Measurements from ENCODE around the gene MTURN.

The MTURN gene

DNA sequence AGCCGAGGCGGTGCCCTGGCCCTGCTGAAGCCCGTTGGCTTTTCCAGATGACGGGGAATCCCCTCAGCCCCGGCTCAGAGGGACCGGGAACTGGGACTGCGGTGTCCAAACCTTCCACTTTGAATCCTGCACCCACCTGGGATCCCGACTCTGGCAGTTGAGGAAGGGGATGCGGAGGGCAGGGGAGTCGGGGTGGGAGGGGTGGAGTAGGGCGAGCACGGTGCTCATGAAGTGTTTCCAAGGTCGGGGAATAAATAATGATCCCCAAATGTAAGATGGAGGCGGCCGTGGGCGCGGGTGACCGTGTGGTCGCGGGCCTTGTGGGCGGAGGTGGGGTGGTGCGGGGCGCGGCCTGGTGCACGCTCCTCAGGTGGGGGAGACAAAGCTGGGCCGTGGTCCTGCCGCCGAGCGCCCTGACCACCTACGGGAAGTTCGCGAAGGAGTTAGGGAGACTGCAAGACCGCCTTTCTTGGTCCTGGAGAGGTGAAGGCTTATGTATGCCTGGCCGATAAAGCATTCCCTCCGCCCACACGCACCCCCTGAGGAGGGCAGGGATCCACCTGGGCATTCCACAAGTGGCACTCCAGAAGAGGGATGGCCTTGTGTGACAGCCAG is 1.4 kb downstream of the MTURN start:
- DNase-seq (ENCODE audit: low read depth): no peak

DNA sequence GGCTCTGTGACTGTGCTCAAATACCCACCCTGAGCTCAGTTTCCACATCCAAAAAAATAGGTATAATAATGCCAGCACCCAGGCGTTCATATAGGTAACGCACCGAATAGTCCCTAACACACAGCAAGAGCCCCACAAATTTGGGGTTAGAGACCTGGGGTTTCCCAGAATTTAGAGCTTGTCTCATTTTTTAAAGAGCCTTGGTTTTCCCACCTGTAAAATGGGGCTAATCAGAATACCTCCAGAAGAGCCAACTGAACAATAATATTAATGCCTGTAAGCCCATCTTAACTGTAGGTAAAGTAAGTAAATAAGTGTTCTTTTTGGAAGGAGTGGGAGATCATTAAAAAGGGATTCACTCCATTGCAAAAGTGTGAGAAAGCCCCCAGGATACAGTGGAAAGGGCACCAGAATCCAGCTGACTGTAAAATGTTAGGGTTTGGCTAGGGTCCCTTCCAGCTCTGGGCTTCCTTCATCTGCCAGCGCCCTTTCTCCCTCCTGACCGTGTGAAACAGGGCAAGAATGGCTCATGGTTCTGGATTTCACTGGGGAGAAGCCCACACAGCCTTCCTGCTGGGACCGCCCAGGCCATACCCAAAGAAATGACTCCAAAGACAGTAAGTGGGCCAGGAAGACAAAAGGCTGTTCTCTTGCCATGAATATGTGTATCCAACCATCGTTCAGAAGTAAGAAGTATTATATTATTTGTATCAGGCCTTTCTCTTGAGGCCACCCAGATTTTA is 2.1 kb downstream of the MTURN start:
- no peak for DNase-seq (ENCODE audit: low read depth)

DNA sequence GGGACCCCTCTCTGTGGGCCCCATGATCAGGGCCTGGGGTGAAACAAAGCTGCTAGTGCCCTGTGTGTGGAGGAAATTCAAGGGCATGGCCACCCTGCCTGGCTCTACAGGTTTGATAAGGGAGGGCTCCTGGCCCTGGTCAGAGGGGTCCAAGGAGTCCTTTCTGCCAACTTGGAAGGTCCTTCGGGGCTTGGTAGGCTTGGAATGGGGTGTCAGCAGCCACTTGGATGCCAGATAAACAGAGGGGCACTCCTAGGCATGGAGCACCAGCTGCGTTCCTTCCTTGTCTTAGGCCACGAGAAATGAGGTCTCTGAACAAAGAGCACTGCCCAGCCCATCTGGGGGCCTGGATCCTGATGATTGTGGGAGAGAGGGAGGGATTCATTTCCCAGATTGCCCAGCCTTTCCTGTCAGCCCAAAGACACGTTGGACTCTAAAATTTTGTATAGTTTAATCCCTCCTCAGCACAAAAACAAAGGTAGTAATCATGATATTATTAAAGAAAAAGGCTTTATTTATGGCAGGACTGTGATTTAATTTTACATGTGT is 5.1 kb downstream of the MTURN start:
- DNase-seq (ENCODE audit: low read depth): no peak

DNA sequence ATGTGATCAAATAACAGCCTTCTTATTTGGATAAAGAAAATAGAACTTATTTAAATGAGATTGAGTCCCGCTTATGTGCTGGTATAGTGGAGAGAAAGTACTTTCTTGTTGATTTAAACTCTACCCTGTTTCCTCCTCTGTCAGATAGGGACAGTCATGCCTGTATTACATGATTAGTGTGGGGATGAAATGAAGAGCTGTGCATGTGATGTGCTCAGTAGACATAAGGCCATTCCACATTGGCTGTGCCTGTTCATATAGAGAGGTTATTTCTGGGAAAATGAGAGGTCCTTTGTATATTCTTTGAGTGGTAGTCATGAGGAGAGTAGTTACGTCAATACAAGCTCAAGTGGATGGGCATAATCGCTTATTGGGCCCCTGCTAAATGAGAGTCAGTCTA is 5.7 kb downstream of the MTURN start:
- DNase-seq (ENCODE audit: low read depth): no peak

DNA sequence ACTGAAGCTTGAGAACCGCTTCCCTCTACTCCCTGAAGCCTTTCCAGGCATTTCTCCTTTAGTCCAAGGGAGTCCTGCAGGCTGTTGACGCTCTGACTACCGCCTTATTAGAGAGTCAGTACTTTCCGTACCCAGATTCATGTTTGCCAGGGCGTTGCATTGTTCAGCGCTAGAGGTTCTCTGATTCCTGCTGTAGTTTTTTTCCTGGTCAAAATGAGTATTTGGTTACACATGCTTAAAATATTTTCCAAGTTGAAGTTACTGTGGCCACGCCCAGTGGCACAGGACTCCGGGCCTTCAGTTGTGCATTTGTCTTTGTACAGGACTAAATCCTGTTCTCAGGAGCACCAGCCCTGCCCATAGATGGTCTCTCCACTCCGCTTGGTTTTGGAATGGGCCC is 7.9 kb downstream of the MTURN start:
- no peak for DNase-seq (ENCODE audit: low read depth)

DNA sequence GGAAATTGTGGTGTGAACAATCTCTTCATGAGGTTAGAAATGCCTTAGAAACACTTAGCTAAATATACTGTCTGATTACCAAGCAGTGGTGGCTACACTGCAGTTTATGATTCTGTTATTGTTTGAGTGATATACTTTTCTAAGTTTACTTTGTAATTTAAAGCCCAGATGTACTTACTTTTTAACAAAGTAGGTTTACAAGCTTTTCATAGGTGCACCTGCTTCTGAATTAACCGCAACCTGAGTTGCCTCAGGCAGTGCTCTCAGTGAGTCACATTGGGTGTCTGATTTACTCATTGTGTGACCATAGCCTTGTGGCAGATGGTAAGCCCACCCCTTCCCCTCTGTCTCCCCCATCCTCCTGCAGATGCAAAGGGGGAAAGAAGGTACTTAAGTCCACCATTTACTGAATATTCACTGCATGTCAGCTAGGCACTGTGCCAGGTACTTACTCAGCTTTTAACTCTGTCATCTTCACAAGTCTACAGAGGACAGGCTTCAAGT is 9.0 kb downstream of the MTURN start:
- DNase-seq (ENCODE audit: low read depth): no peak

DNA sequence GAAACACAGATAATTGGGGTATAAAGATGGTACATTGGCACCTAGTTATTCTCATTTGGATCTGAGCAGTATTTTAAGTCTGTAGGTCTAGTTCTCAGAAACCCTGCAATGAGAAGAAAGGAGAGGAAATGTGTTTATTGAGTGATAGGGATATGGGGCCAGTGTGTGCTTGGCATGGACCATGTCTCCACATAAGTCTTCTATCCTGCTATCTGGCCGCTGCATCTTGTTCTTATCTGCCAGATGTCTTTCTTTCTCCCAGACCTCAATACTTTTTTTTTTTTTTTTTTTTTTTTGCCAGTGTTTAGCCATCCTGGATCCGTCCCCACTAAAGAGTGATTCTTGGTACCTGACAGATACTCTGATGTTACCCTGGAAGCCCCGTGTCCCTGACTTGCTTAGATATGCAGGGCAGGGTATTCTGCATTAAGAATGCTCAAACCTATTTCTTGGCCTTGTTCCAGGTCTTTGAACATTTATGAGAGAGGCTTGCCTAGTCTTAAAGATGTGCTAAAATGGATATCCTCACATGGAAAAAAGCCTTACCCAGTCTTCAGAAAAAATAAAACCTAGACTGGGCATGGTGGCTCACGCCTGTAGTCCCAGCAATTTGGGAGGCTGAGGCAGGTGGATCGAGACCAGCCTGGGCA is 10.0 kb downstream of the MTURN start:
- DNase-seq (ENCODE audit: low read depth): no peak

DNA sequence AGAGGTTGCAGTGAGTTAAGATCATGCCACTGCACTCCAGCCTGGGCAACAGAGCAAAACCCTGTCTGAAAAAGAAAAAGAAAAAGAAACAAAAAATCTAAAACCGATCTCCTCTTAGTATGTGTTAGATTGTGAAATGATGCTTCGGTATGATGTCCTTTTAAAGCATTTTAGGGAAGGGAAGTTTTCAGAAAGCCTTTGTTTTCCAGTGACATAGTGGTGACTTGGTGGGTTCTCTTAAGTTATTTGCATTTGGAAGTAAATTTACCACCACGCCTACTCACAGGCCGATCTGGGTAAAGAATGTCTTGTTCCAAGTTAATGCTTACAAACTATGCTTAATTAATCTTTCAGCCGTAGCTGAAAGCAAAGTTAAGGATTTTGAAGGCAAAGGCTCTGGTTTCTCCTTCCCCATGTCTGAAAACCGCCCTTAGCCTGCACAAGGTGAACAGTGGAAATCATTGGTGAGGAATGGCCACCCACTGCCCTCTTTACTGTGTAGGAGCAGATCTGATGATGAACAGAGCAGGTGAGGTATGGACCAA is 10.7 kb downstream of the MTURN start:
- no peak for DNase-seq (ENCODE audit: low read depth)

DNA sequence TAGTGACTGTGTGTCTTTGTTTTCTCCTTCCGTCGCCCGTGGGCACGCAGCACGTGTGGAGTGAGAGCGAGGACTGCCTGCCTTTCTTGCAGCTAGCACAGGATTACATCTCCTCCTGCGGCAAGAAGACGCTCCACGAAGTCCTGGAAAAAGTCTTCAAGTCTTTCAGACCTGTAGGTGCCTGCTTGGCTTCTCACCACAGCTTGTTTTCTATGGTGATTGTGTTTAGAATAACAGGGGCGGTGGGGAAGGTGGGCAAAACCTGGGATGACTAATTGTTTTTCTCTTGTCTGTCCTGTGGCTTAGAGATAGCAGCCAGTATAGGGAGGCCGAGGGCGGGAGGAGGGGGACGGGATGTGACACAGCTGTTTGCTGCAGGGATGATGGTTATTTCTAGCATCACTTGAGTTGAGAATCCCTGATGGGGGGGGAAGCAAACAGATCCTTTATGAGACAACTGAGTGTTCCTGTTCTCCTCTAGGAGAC is 11.4 kb downstream of the MTURN start:
- DNase-seq (ENCODE audit: low read depth): no peak

DNA sequence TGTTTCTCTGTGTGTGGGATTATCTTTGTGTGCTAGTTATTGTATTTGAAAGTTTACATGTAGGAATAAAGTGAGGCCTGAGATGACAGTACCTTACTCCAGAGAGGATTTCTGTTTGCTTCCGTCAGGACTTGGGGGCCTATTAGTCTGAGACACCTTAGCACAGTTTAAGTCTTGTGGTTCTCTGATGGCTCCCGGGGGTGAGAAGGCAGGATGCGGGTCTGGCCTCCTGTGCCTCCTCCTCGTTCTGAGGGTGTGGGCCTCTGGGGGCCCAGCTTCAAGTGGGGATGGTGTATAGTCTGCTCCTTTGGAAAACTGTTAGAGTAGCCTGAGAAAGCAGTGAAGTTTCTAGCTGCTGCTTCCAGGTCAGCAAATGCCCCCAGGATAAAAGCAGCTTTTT is 12.4 kb downstream of the MTURN start:
- DNase-seq (ENCODE audit: low read depth): no peak

DNA sequence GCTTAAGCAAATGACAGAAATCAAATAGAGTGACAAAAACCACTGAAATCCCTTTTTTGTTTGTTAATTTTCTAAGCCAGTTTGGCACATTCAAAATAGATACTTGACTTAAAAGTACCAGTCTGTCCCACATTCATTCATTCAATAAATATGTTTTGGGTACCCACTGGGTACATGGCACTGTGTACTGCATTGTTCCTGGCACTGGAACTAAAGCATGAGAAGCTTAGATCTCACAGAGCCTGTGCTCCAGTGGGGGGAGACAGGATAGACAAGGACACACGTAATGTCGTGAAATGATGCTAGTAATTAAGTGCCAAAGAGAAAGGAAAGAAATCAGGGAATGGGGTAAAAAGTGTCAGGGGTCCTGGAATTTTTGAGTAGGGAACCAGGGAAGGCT is 13.0 kb downstream of the MTURN start:
- DNase-seq (ENCODE audit: low read depth): no peak

DNA sequence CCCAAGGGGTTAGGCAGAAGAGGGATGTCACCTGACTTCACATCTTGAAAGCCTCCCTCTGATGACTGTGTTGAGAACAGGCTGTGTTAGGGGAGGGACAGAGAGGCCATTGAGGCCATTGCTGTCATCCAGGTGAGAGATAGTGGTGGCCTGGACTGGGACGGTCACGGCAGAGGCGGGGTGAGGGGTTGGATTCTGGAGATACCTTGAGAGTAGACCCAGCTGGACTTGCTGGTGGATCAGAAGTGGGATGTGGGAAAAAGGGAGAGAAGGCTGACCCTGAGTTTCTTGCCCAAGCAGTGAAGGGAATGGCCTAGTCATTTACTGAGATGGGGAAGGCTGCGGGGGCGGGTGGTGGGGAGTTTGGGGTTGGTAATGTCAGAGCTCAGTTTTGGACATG is 13.6 kb downstream of the MTURN start:
- DNase-seq (ENCODE audit: low read depth): no peak

DNA sequence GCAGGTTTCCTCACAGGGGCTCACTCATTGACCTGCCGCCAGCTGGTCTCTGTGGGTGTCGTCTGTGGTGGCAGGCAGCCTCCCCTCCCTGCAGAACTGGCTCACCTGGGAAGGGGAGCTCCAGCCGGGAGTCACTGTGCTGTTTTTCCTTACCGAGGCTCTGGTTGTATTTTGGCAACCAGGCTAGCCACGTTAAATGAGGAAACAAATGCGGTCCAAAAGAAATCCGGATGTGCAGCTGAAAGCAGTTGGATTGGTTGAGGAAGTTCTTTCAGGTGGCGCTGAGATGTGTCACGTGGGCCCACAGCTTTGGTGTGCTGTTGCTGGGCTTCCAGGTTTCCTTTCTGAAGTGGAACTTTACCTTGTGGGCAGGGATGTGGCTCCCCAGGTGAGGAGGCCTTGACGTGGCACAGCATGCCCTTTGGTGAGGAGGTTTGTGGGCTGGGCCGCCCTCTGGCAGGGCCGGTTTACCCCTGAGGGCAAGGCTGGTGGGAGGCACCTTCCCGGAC is 14.2 kb downstream of the MTURN start:
- no peak for DNase-seq (ENCODE audit: low read depth)

DNA sequence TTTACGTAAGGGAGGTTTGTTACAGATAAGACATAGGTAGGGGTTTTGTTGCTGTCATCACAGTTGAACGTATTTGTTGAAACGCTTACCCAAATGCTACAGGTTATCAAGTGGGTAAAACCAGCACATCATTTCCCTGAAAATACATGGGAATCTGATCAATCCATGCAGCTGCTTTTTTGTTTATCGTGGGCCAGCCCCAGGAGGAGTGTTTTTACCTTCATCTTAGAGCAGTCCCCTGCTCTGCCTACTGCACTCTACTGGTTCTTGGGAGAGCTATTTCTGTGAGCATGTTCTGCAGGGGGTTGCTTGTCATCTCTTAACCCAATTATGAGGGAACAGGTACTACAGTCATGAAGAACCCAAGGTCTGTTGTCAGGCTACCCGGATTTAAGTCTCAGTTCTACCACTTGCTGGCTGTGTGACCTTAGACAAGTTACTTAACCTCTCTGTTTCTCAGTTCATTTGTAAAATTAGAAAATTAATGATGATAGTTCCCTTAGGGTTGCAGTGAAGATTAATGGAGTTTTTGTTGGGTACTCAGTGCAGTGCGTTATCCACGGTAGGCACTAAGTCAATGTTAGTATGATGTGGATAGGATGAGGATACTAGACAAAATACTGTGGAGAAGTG is 15.0 kb downstream of the MTURN start:
- no peak for DNase-seq (ENCODE audit: low read depth)

DNA sequence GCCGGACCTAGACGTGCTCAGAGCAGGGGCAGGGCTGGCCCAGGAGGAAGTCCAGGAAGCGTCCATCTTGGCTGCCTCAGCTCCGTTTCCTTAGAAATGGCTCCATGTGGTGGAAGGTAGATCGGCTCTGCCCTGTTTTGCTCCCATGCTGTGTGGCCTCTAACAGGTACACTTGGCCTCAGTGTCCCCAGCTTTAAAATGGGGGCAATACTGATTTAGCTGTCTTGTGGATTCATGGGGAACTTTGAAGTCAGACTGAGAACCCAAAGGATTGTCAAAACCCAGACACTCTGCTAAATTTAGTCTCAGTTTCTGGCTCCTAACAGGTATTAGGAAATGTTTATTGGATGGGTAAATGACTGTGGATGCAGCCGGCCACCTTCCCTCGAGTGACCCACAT is 15.9 kb downstream of the MTURN start:
- no peak for DNase-seq (ENCODE audit: low read depth)

DNA sequence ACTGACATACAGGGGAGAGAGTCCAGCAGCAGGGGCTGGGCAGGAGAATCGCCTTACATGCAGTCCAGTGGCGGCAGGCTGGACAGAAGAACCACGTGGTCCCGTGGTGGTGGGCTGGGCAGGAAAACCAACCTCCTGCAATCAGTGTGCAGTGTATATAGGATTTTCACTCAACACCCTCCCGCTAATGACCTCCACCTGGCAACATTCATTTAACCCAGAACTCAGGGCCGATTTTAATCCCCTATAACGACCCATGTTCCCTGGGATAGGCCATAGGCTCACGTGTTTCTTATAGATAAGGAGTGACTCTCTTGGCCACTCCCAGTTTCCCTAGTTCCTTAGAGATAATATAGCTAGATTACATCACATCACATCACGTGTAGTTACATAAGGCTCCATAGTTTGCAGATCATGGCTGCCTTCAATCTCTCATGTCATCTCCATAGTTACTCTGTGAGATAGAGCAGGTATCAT is 19.4 kb downstream of the MTURN start:
- no peak for DNase-seq (ENCODE audit: low read depth)

DNA sequence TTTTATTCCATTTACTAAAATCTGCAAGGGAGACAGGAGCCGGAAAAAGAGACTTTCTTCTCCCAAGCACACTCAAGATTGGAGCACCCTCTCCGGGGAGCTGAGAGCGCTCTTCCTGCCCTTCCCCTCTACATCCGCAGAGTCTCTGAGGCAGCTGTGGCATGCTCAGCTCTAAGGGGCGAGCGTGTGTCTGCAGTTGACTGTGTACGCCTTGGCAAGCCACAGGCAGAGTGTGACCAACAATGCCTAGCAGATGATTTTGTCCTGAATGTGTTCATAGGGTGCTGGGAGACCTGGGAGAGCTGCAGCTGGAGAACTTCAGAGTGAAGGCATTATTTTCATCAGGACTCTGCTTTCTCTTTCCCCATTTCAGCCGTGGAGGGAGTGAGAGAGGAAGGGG is 20.7 kb downstream of the MTURN start:
- no peak for DNase-seq (ENCODE audit: low read depth)

DNA sequence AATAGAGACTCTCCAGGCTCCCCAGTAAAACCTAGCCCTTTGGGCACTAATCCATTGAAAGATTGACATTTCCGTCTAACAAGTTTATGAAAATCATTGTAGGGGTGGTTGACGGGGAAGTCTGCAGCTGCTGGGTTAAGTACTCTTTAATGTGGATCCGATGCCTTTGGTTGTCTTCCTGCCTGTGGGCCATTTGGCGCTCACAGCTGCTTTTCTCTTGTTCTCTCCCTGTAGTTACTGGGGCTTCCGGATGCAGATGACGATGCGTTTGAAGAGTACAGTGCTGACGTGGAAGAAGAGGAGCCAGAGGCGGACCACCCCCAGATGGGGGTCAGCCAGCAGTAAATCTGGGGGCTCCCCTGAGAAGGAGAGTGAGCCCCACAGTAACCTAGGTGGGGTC is 22.4 kb downstream of the MTURN start:
- DNase-seq (ENCODE audit: low read depth): no peak

DNA sequence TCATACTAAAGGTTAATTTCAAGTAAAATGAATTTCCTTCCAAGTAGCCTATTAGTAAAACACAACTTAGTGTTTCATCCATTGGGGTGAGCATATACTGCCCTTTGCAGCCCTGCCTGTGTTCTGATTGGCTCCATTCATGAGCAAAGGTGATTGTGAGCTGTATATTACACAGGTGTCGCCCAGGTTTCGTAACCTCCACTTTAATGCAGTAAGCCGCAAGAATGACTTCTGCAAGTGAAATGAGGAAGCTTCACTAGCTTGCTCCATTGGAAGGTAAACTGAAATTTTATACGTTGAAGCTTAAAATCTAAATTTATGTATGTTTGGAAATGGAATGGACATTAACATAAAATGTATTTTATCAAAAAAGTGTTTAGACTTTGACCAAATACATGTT is 24.4 kb downstream of the MTURN start:
- DNase-seq (ENCODE audit: low read depth): no peak

DNA sequence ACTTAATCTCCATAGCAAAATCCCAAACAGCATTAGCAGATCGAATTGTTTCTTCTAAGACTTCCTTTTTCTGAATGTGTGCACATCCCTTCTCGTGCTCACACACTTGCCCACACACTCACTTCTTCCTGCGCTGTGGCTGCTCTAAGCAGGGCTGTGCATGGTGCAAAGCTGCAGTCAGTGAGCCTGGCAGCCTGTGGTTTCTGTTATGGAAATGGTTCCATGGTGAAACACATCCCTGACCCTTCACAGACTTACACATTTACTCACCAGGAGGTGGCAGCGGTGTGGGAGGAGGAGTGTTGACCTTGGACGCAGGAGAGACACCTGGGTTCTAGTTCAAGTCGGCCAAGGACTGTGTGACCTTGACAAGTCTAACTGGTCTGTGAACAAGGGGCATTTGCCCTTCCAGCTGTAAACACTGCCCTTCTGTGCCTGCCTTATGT is 24.9 kb downstream of the MTURN start:
- DNase-seq (ENCODE audit: low read depth): no peak

DNA sequence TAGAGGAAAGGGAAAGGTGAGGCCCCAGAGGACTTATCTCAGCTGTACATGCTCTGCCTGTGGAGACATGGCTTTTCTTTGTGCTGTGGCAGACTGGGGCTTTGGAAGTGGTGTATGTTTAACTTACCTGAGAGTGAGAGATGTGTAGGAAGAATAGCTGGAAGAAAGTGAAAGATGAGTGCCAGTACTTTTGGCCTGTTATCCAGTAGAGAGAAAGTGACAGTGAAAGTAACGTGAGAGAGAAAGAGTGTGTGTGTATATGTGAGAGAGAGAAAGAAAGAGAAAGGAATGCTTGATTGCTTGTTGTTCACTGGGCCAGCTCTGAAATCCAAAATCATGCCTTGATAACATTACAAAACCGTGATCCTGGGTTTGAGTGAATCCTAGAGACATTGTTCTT is 25.5 kb downstream of the MTURN start:
- DNase-seq (ENCODE audit: low read depth): no peak

DNA sequence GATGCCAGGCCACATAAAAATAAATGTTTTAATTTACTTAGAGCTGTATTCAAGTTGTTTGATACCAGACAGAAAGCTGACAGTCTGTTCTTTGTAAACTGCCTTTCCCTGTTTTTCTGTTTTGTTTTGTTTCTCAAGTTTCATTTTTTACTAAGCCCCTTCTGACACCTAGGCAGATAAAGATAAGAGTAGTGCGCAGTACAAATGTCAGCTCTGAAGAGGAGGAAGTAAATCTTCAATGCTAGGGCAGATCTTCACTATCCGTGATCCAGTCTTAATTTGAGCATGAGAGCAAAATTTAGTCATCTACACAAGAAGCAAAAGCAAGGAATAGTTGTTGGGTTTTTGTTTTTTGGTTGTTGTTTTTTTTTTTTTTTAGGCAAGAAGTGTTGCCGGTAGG is 27.3 kb downstream of the MTURN start:
- DNase-seq (ENCODE audit: low read depth): no peak
